ENCODE results near the gene TRPM8.

The TRPM8 gene

GRCh38 chr2:234005126-234005525 lies 88.0 kb downstream of the TRPM8 start:
- no peak for DNase-seq

- DNase-seq: no peak
Measured at GRCh38 chr2:234006501-234006900, 89.3 kb downstream of the TRPM8 start.

DNA sequence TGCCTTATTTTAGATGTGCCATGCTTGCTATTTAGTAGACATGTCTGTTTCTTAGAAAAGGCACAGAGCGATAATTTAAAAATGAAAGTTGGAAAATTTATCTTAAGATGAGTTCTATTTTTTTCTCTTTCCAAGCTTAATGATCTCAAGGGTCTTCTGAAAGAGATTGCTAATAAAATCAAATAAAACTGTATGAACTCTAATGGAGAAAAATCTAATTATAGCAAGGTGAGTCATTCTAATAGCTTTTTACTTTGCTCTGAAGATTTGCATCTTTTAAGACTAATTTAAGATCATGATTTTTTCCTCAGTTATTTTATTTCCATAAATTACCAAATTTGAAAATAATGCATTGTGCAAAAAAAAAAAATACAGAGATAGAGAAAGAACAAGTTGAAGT lies 97.3 kb downstream of the TRPM8 start:
- DNase-seq: no peak

DNA sequence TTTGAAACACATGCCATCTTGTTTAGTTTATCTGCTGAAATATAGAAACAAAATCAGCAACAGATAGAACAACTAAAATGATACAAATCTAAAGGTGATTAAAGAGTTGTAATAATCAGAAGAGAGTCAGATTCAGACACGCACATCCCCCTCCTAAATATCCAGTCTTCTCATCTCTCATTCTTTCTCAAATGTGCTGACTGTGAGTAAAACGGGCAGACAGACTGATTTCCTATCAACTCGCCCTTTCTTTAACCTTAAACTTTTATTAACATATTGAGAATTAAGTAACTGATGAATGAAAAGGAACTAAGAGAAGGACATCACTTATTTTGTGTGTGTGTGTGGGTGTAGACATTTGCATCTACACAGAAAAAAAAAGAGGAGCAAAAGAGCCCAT lies 98.7 kb downstream of the TRPM8 start:
- no peak for DNase-seq

DNA sequence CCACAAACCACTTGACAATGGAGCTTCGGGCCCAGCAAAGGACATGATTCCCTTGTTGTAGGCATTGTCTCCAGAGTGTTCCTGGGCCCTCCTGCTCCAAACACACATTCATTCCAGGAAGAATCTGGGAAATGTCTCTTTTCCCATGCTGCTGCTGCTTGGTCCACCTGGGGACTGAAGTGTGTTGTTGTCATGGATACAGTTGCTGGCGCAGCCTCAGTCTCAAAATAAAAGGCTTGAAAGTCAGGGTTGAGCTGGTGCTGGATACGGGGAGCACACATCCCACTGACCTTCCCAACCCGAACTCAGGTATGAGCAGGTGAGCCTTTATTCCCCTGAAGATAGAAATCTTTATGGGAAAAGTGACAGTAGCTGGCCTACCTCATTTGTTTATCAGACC lies 102.7 kb downstream of the TRPM8 start:
- DNase-seq: no peak

DNA sequence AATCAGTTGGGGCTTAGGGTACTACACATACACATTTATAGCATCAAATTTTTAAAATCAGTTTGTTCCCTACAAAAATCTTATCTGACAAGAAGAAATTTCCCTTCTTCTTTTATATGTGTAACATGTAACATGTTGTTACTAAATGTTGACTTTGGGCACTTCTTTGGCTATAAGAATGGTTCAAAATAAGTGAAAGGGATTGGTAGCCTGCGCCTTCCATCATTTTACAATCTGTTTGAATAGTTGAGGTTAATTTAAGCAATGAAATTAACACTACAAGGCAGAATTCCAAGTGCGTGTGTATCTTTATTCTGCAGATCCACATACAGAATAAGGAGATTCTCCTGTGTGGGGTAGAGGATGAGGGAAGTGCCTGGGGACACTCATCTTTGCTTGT lies 103.2 kb downstream of the TRPM8 start:
- no peak for DNase-seq

- no peak for DNase-seq
Measured at GRCh38 chr2:234022424-234022823, 105.3 kb downstream of the TRPM8 start.

GRCh38 chr2:234024304-234024703 lies 107.1 kb downstream of the TRPM8 start:
- DNase-seq: no peak

GRCh38 chr2:234025466-234025865 lies 108.3 kb downstream of the TRPM8 start:
- no peak for DNase-seq

DNA sequence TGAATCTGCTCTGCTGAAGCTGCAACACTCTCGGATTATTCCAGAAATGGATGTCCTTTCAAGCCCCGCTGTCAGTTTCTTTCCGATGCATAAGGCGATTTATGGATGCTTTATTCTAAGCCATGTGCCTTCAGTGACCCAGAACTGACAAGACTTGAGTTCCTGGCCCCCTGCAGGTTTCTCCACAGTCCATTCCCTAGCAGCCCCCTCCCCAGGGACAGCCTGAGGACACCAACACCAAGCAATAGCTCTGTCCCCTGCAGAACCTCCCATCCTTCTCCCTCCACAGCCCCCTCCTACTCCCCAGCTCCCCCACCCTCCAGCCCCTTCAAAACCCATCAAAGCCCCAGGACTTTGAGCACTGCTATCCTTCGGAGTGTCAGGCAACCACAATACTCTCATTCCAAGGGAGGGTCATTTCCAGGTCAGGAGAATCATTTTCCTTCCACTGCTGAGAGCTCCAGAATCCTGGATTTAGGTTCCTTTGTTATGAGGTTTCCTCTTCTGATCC lies 108.8 kb downstream of the TRPM8 start:
- no peak for DNase-seq

DNA sequence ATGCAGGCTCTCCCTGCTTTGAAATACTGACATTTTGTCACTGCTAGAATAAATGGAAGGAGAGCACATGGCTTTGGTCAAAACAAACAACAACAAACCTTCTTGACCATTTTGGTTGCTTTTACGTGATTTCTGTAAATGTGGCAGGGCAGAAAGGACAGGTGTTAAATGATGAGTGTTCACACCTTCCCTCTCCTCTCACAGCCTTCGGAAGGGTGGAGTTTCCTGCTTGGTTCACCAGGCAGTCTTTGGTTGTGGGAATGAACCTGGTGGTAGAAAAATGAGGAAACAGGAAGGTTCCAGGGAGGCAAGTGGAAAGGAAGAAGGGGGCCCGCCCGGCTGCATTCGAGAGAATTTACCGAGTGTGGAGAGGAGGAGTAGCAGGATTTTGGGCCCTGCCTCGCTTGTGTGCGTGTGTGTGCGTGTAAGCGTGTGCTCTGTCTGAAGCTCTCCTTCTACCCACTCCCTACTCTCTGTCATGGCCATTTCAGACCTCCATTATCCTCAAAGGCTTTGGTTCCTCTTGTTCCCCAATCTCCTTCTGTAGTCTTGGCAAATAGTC lies 109.6 kb downstream of the TRPM8 start:
- no peak for DNase-seq

- DNase-seq: no peak
Measured at GRCh38 chr2:234027641-234028040, 110.5 kb downstream of the TRPM8 start.

GRCh38 chr2:234029150-234029733 lies 112.1 kb downstream of the TRPM8 start:
- DNase-seq: no peak

GRCh38 chr2:234031207-234031606 lies 114.0 kb downstream of the TRPM8 start:
- no peak for DNase-seq

DNA sequence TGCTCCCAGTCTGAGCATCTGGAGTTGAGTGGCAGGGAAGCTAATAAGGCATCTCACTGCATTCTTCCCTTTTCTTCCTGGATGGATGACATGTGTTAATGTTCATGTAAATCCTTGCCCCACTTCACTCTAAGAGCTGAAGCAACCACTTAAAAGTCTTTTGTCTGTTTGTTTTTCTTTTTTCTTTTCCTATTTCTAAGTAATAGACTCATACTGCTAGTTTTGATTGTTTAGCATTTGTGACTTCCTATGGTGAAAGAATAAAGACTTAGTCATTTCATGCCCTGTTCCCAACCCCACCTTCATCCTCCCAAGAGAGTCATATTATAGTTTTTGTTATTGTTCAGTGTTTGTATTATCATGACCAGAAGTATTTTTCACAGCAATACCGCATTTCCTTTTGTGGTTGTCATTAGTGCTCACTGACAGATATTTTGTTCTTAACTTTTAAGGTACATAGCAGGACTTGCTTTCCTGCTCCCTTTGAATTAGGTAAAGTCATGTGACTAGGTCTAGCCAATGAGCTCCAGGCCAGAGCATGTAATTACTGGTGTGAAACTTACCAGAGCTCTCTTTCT lies 115.2 kb downstream of the TRPM8 start:
- DNase-seq: no peak

- DNase-seq: no peak
Measured at GRCh38 chr2:234033174-234033573, 116.0 kb downstream of the TRPM8 start.

DNA sequence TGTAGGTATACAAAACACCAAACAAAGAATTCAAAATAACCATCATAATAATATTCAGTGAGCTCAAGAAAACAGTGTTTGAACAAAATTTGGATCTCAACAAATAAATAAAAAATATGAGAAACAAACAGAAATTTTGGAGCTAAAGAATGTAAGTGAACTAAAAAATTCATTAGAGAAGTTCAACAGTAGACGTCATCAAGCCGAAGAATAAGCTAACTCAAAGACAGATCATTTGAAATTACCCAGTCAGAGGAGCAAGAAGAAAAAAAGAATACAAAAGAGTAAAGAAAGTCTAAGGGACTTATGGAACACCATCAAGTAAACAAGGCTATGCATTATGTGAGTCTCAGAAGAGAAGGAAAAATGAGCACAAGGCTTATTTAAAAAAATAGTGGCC lies 116.7 kb downstream of the TRPM8 start:
- DNase-seq: no peak

- no peak for DNase-seq
Measured at GRCh38 chr2:234038076-234038802, 121.1 kb downstream of the TRPM8 start.

DNA sequence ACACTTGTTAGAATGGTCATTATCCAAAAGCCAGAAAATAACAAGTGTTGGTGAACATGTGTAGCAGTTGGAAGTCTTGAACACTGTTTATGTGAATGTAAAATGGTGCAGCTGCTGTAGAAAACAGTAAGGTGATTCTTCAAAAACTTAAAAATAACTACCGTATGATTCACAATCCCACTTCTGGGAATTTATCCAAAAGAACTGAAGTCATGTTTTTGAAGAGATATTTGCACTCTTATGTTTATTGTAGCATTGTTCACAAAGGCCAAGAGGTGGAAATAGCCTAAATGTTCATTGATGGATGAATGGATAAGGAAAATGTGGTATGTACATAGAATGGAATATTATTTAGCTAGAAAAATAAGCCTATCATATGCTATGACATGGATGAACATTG lies 127.0 kb downstream of the TRPM8 start:
- no peak for DNase-seq

GRCh38 chr2:234046521-234046920 lies 129.3 kb downstream of the TRPM8 start:
- DNase-seq: no peak

DNA sequence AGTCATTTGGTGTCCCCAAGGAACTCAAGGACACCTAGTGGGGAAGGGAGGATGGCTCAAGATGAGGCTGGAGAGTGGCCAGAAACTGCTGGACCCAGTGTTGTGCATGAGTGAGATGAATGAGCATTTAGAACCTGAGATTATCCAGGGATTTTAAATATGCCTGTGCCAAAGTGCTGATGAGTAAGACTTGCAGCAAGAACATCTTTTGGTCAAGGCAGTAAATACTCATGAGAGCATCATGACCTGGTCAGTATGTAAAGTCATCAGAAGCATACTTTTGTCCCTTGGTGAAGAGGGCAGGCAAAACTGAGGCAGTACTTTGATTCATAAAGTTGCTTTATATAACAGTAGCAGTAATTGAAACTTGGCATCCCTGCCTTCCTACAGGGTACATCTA lies 130.2 kb downstream of the TRPM8 start:
- DNase-seq: no peak

- DNase-seq: no peak
Measured at GRCh38 chr2:234048049-234048448, 130.9 kb downstream of the TRPM8 start.

- DNase-seq: no peak
Measured at GRCh38 chr2:234050455-234051135, 133.4 kb downstream of the TRPM8 start, which contains the start of gene SPP2. Gene SPP2 (plus strand): TSS chr2:234050702. CDS start chr2:234050787, 85 bp downstream.

All from GDM1 (cell line).